ENCODE data around the gene PPP1R12B. TPM values are rescaled to one million over a fixed set of nuclear protein-coding genes. Genes with fewer than 3 reads are reported as not detected.

Gene PPP1R12B, protein sequence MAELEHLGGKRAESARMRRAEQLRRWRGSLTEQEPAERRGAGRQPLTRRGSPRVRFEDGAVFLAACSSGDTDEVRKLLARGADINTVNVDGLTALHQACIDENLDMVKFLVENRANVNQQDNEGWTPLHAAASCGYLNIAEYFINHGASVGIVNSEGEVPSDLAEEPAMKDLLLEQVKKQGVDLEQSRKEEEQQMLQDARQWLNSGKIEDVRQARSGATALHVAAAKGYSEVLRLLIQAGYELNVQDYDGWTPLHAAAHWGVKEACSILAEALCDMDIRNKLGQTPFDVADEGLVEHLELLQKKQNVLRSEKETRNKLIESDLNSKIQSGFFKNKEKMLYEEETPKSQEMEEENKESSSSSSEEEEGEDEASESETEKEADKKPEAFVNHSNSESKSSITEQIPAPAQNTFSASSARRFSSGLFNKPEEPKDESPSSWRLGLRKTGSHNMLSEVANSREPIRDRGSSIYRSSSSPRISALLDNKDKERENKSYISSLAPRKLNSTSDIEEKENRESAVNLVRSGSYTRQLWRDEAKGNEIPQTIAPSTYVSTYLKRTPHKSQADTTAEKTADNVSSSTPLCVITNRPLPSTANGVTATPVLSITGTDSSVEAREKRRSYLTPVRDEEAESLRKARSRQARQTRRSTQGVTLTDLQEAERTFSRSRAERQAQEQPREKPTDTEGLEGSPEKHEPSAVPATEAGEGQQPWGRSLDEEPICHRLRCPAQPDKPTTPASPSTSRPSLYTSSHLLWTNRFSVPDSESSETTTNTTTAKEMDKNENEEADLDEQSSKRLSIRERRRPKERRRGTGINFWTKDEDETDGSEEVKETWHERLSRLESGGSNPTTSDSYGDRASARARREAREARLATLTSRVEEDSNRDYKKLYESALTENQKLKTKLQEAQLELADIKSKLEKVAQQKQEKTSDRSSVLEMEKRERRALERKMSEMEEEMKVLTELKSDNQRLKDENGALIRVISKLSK
- polyA plus RNA-seq: 4.2 to 8.4 TPM (median 6.9 TPM) in 3 replicates
- polyA plus RNA-seq (2011; ENCODE audit: low read depth): 7.1 TPM
- polyA plus RNA-seq (2011; cell fraction: cytosol; rRNA removed): 4.7 and 6.1 TPM in 2 replicates
- polyA plus RNA-seq (2011; cell fraction: nucleus; rRNA removed): 29.7 and 35.3 TPM in 2 replicates
- 2.6 and 3.2 TPM in 2 replicates for polyA plus RNA-seq (2012; ENCODE audit: low replicate concordance)
- 13.4 to 47.6 TPM (median 40.9 TPM) in 3 replicates for polyA minus RNA-seq
- 5.8 TPM for polyA minus RNA-seq (2011; cell fraction: cytosol; rRNA and poly(A)+ RNA removed)
- 24.8 and 41.5 TPM in 2 replicates for polyA minus RNA-seq (2011; cell fraction: nucleus; rRNA and poly(A)+ RNA removed)

- H2AFZ ChIP-seq (ENCODE audit: control insufficient read depth, low read length): peak within 1 kb of the TSS; percentile 97
- no peaks in the 10 kb centered on the region for H3K9me3 ChIP-seq (ENCODE audit: control insufficient read depth, low read depth, low read length)
- H3K27me3 ChIP-seq (ENCODE audit: control insufficient read depth, extremely low read depth, insufficient read depth, low read length): no peaks in the 10 kb centered on the region
- H3K9me1 ChIP-seq (ENCODE audit: control insufficient read depth, extremely low read depth, insufficient read depth, low read length): no peaks in the 10 kb centered on the region
- DNase-seq (ENCODE audit: low read depth, low spot score): peak; percentile 82
- peak within 1 kb of the TSS; percentile 91 for H3K9ac ChIP-seq (ENCODE audit: control insufficient read depth, extremely low read depth, insufficient read depth, low read length)
- FAIRE-seq: peak; percentile 52
- TF ChIP-seq CTCF (optimal IDR thresholded peaks at IDR 0.05 in 1 of 3, IDR thresholded peaks at IDR 0.05 in 1 of 3, conservative IDR thresholded peaks at IDR 0.05 in 1 of 3; ENCODE audit: extremely low read depth in 1 of 3, insufficient read depth in 2 of 3, low read length in 3 of 3) (no peak), EZH2 (IDR thresholded peaks at IDR 0.05; ENCODE audit: low read length) (no peak)
- dilution Hi-C loops (cut with MboI; ENCODE audit: extremely low pct_ligation_motif_present, low sequenced_read_pairs): no loop called here
- peaks cover 13% of the 10 kb centered on the region for H3K4me1 ChIP-seq (ENCODE audit: control insufficient read depth, extremely low read depth, insufficient read depth, low read length)
- H3K27ac ChIP-seq (ENCODE audit: control insufficient read depth, insufficient read depth, low read length): peak within 1 kb of the TSS; percentile 78
- H4K20me1 ChIP-seq (ENCODE audit: control insufficient read depth, extremely low read depth, insufficient read depth, low read length): no peaks in the 10 kb centered on the region
- H3K79me2 ChIP-seq (ENCODE audit: control insufficient read depth, insufficient read depth, low read length): peaks cover 24% of the 10 kb centered on the region
- no peaks in the 10 kb centered on the region for H3K36me3 ChIP-seq (ENCODE audit: control insufficient read depth in 2 of 2, extremely low read depth in 1 of 2, insufficient read depth in 2 of 2, low read length in 2 of 2)
- H3K4me3 ChIP-seq (ENCODE audit: control insufficient read depth in 2 of 3, extremely low read depth in 1 of 3, insufficient read depth in 2 of 3, low read depth in 1 of 3, low read length in 3 of 3): peak within 1 kb of the TSS; percentile 97 to 99 (median 98)
- peak within 1 kb of the TSS; percentile 99 for H3K4me2 ChIP-seq (ENCODE audit: control insufficient read depth, extremely low read depth, insufficient read depth, low read depth, low read length)
These were observed at the start of gene PPP1R12B for GRCh38 chr1:202348509-202349205. PPP1R12B (plus strand) TSS chr1:202348699; CDS start chr1:202348852, 153 bp downstream.

GRCh38 chr1:202302166-202302565 lies 46.3 kb upstream of the PPP1R12B start:
- Histone ChIP-seq H2AFZ (ENCODE audit: control insufficient read depth, low read length) (no peak overlapping the region), H3K4me1 (ENCODE audit: control insufficient read depth, extremely low read depth, insufficient read depth, low read length) (no peaks in the 10 kb centered on the region), H3K27ac (ENCODE audit: control insufficient read depth, insufficient read depth, low read length) (no peak overlapping the region), H3K36me3 (ENCODE audit: control insufficient read depth in 2 of 2, extremely low read depth in 1 of 2, insufficient read depth in 2 of 2, low read length in 2 of 2) (no peaks in the 10 kb centered on the region), H3K27me3 (ENCODE audit: control insufficient read depth, extremely low read depth, insufficient read depth, low read length) (no peaks in the 10 kb centered on the region), H3K4me3 (ENCODE audit: control insufficient read depth in 2 of 3, extremely low read depth in 1 of 3, insufficient read depth in 2 of 3, low read depth in 1 of 3, low read length in 3 of 3) (no peak overlapping the region), H3K4me2 (ENCODE audit: control insufficient read depth, extremely low read depth, insufficient read depth, low read depth, low read length) (no peak overlapping the region), H3K79me2 (ENCODE audit: control insufficient read depth, insufficient read depth, low read length) (no peaks in the 10 kb centered on the region), H3K9ac (ENCODE audit: control insufficient read depth, extremely low read depth, insufficient read depth, low read length) (no peak overlapping the region), H3K9me1 (ENCODE audit: control insufficient read depth, extremely low read depth, insufficient read depth, low read length) (no peaks in the 10 kb centered on the region), H3K9me3 (ENCODE audit: control insufficient read depth, low read depth, low read length) (no peaks in the 10 kb centered on the region), H4K20me1 (ENCODE audit: control insufficient read depth, extremely low read depth, insufficient read depth, low read length) (no peaks in the 10 kb centered on the region)
- FAIRE-seq (no peak), DNase-seq (ENCODE audit: low read depth, low spot score) (no peak)
- no peak for TF ChIP-seq EZH2 (IDR thresholded peaks at IDR 0.05; ENCODE audit: low read length)
- no peak for TF ChIP-seq CTCF (optimal IDR thresholded peaks at IDR 0.05 in 1 of 3, IDR thresholded peaks at IDR 0.05 in 1 of 3, conservative IDR thresholded peaks at IDR 0.05 in 1 of 3; ENCODE audit: extremely low read depth in 1 of 3, insufficient read depth in 2 of 3, low read length in 3 of 3)
- dilution Hi-C loops (cut with MboI; ENCODE audit: extremely low pct_ligation_motif_present, low sequenced_read_pairs): no loop called here

Measured in keratinocyte (primary cell).